HepG2 (cell line): ENCODE data around the gene HOXD3. TPM values are rescaled to one million over a fixed set of nuclear protein-coding genes. Genes with fewer than 3 reads are reported as not detected.

ENCODE experiments used
- BCLAF1 ChIP-seq: fragments of 450-650 bp; IDR thresholded peaks from 2 replicates; pipeline ENCODE4 v1.6.1; 2017; ENCODE audit warnings: mild to moderate bottlenecking
- BORCS8-MEF2B ChIP-seq: sonication (generic); formaldehyde crosslinking; IDR thresholded peaks from 2 replicates; pipeline ENCODE4 v1.8.0; 2022; ENCODE audit warnings: mild to moderate bottlenecking, missing genetic modification reagents
- CBX5 ChIP-seq: sonication (generic); formaldehyde crosslinking; IDR thresholded peaks from 2 replicates; pipeline ENCODE4 v1.4.0; 2020; ENCODE audit warnings: missing genetic modification reagents, borderline replicate concordance
- DBP ChIP-seq: sonication (generic); formaldehyde crosslinking; IDR thresholded peaks from 2 replicates; pipeline ENCODE4 v1.4.0; 2020; ENCODE audit warnings: missing genetic modification reagents; ENCODE audit errors: not compliant biosample characterization
- GABPA ChIP-seq, 2 experiments: IDR thresholded peaks; 2 replicates each; pipeline ENCODE4 v1.6.1; 2011 to 2016; ENCODE audit warnings: low read depth in 2 of 2, low read length in 1 of 2, missing biosample characterization in 1 of 2, missing genetic modification characterization in 1 of 2
- GLMP ChIP-seq: sonication (generic); formaldehyde crosslinking; IDR thresholded peaks from 2 replicates; pipeline ENCODE4 v1.9.0; 2021; ENCODE audit warnings: missing genetic modification reagents, mild to moderate bottlenecking, borderline replicate concordance
- KDM5B ChIP-seq: sonication (generic); formaldehyde crosslinking; IDR thresholded peaks from 2 replicates; pipeline ENCODE4 v1.4.0; 2020; ENCODE audit warnings: missing genetic modification reagents, mild to moderate bottlenecking, borderline replicate concordance
- MXD1 ChIP-seq: sonication (generic); formaldehyde crosslinking; IDR thresholded peaks from 2 replicates; pipeline ENCODE4 v1.4.0; 2020; ENCODE audit warnings: mild to moderate bottlenecking, missing genetic modification reagents
- NONO ChIP-seq, 2 experiments: fragments of 450-650 bp in 1 of 2; sonication (generic) in 1 of 2; formaldehyde crosslinking in 1 of 2; IDR thresholded peaks in 1 of 2; conservative IDR thresholded peaks in 1 of 2; 2 replicates each; pipeline versions ENCODE4 v1.6.1 to v1.8.0; 2017 to 2022; ENCODE audit warnings: mild to moderate bottlenecking in 1 of 2, missing genetic modification reagents in 1 of 2, moderate library complexity in 1 of 2
- PHF21A ChIP-seq: sonication (generic); formaldehyde crosslinking; IDR thresholded peaks from 2 replicates; pipeline ENCODE4 v1.5.0; 2020; ENCODE audit warnings: mild to moderate bottlenecking, missing genetic modification reagents
- SCMH1 ChIP-seq: sonication (generic); formaldehyde crosslinking; IDR thresholded peaks from 2 replicates; pipeline ENCODE4 v1.9.0; 2021; ENCODE audit warnings: missing genetic modification reagents, mild to moderate bottlenecking, borderline replicate concordance
- THAP8 ChIP-seq: sonication (generic); formaldehyde crosslinking; IDR thresholded peaks from 2 replicates; pipeline ENCODE4 v1.5.1; 2020; ENCODE audit warnings: missing genetic modification reagents, mild to moderate bottlenecking, borderline replicate concordance
- UBTF ChIP-seq: sonication (generic); formaldehyde crosslinking; IDR thresholded peaks from 2 replicates; pipeline ENCODE4 v1.4.0; 2020; ENCODE audit warnings: mild to moderate bottlenecking, missing genetic modification reagents
- YEATS4 ChIP-seq: sonication (generic); formaldehyde crosslinking; IDR thresholded peaks from 2 replicates; pipeline ENCODE4 v1.4.0; 2020; ENCODE audit warnings: missing genetic modification reagents, borderline replicate concordance
- ZMYM4 ChIP-seq: sonication (generic); formaldehyde crosslinking; IDR thresholded peaks from 2 replicates; pipeline ENCODE4 v1.8.1; 2023; ENCODE audit warnings: mild to moderate bottlenecking, missing genetic modification reagents
- ZNF343 ChIP-seq: sonication (generic); formaldehyde crosslinking; IDR thresholded peaks from 2 replicates; pipeline ENCODE4 v1.4.0; 2020; ENCODE audit warnings: mild to moderate bottlenecking, missing genetic modification reagents
- ZNF549 ChIP-seq: sonication (generic); formaldehyde crosslinking; IDR thresholded peaks from 2 replicates; pipeline ENCODE4 v1.5.0; 2020; ENCODE audit warnings: missing genetic modification reagents
- ZNF619 ChIP-seq: sonication (generic); formaldehyde crosslinking; IDR thresholded peaks from 2 replicates; pipeline ENCODE4 v1.4.0; 2020; ENCODE audit warnings: mild to moderate bottlenecking, missing genetic modification reagents
- ZNF713 ChIP-seq: sonication (generic); formaldehyde crosslinking; IDR thresholded peaks from 2 replicates; pipeline ENCODE4 v1.4.0; 2020; ENCODE audit warnings: mild to moderate bottlenecking, missing genetic modification reagents
- ZNF83 ChIP-seq: sonication (generic); formaldehyde crosslinking; IDR thresholded peaks from 2 replicates; pipeline ENCODE4 v1.4.0; 2020; ENCODE audit warnings: missing genetic modification reagents, mild to moderate bottlenecking, borderline replicate concordance
- polyA plus RNA-seq, 8 experiments: library from polyadenylated mRNA; depleted of rRNA in 3 of 8; stranded (reverse) in 7 of 8; unstranded in 1 of 8; fragments of >200 nt; fragmentation: Illumina TruSeq in 4 of 8; extraction: Trizol in 4 of 8; gene quantifications; 2 replicates each; pipeline versions ENCODE4 v1.2.1 to v1.2.3, GENCODE V29; 2011 to 2016; ENCODE audit warnings: low read depth in 4 of 8, missing spikeins in 1 of 8, mixed read lengths in 1 of 8; ENCODE audit not compliant: insufficient read depth in 1 of 8
- total RNA-seq, 5 experiments: library from RNA; depleted of rRNA; stranded (reverse); fragments of >200 nt; fragmentation: Illumina TruSeq; extraction: Trizol; gene quantifications; 2 replicates each; pipeline ENCODE4 v1.2.3, GENCODE V29; 2016; ENCODE audit warnings: low read depth in 1 of 5

Gene HOXD3
- total and polyA plus RNA-seq, 2 of the 13 experiments (the other 11 are each of a cell fraction or from before 2014, with no cell fraction given) = 0.05 to 0.09 TPM

GRCh38 chr2:176187200-176187898, 30.2 kb downstream of the HOXD3 start (continued):
- TF ChIP-seq UBTF (CRISPR knock-in tag) = no peak
- no peak; the same call in 1 of the 2 replicates for TF ChIP-seq PHF21A (CRISPR knock-in tag)
- no peak for TF ChIP-seq ZNF343 (CRISPR knock-in tag)
- TF ChIP-seq DBP (CRISPR knock-in tag) = peak; percentile 12
- TF ChIP-seq GLMP (CRISPR knock-in tag) = no peak
- no peak for TF ChIP-seq CBX5 (CRISPR knock-in tag)
- no peak for TF ChIP-seq SCMH1 (CRISPR knock-in tag)
- TF ChIP-seq BCLAF1 = no peak
- no peak for TF ChIP-seq KDM5B (CRISPR knock-in tag)
- no peak for TF ChIP-seq GABPA (IDR thresholded peaks at IDR 0.05; ENCODE audit: low read depth, low read length)
- no peak for TF ChIP-seq GABPA (CRISPR knock-in tag; IDR thresholded peaks at IDR 0.05; ENCODE audit: low read depth)
- no peak for TF ChIP-seq THAP8
- no peak for TF ChIP-seq ZMYM4 (CRISPR knock-in tag)
- TF ChIP-seq MXD1 (CRISPR knock-in tag) = no peak
- no peak for TF ChIP-seq NONO (IDR thresholded peaks at IDR 0.05)
- no peak for TF ChIP-seq NONO (CRISPR knock-in tag; conservative IDR thresholded peaks at IDR 0.05)
- TF ChIP-seq ZNF619 = no peak
- no peak for TF ChIP-seq ZNF713 (CRISPR knock-in tag)
- peak; percentile 25; the same call in 1 of the 2 replicates for TF ChIP-seq YEATS4 (CRISPR knock-in tag)
- no peak for TF ChIP-seq ZNF83 (CRISPR knock-in tag)
- no peak for TF ChIP-seq ZNF549 (CRISPR knock-in tag)
- TF ChIP-seq BORCS8-MEF2B = no peak
